SU-DHL-6 (cell line): Measurements from ENCODE around the gene NFIA.

ENCODE experiments used
- H2AFZ ChIP-seq: fragments of 200-600 bp; sonication (generic); 2 replicates; pipeline ENCODE4 v1.6.1; 2014; ENCODE audit warnings: low read depth, mild to moderate bottlenecking, moderate library complexity, mixed read lengths, antibody characterized with exemption, low read length; ENCODE audit not compliant: severe bottlenecking
- H3F3A ChIP-seq: fragments of 200-600 bp; shearing (Covaris generic); 2 replicates; pipeline ENCODE4 v1.6.0; 2016; ENCODE audit warnings: antibody characterized with exemption, mild to moderate bottlenecking; ENCODE audit not compliant: insufficient read depth
- H3K27ac ChIP-seq: fragments of 200-600 bp; sonication (generic); 2 replicates; pipeline ENCODE4 v1.5.1; 2016; ENCODE audit warnings: low read depth, mild to moderate bottlenecking, low read length, moderate library complexity, mixed read lengths
- H3K27me3 ChIP-seq: fragments of 200-600 bp; sonication (generic), shearing (Covaris generic); 2 replicates; pipeline ENCODE4 v1.6.0; 2014; ENCODE audit warnings: mild to moderate bottlenecking, low read length
- H3K36me3 ChIP-seq: fragments of 200-600 bp; sonication (generic); 2 replicates; pipeline ENCODE4 v1.6.1; 2014; ENCODE audit warnings: mild to moderate bottlenecking, low read length, mixed read lengths
- H3K4me2 ChIP-seq: fragments of 300-600, 200-600 bp; shearing (Covaris generic), sonication (generic); 2 replicates; pipeline ENCODE4 v1.6.0; 2014; ENCODE audit warnings: low read length, low read depth, mild to moderate bottlenecking; ENCODE audit not compliant: poor library complexity, severe bottlenecking
- H3K4me3 ChIP-seq: fragments of 200-600 bp; sonication (generic); 2 replicates; pipeline ENCODE4 v1.5.1; 2014; ENCODE audit warnings: antibody characterized with exemption, low read length, mild to moderate bottlenecking, mixed read lengths; ENCODE audit not compliant: insufficient read depth, poor library complexity, severe bottlenecking
- H3K79me2 ChIP-seq: fragments of 200-600 bp; sonication (generic); 2 replicates; pipeline ENCODE4 v1.6.1; 2014; ENCODE audit warnings: mild to moderate bottlenecking, low read length, moderate library complexity; ENCODE audit not compliant: insufficient read depth
- H3K9ac ChIP-seq: fragments of 200-600 bp; sonication (generic); 2 replicates; pipeline ENCODE4 v1.7.0; 2014; ENCODE audit warnings: mild to moderate bottlenecking, low read length
- H3K9me2 ChIP-seq: fragments of 200-600 bp; sonication (generic); replicated peaks from 2 replicates; pipeline ENCODE4 v1.6.1; 2014; ENCODE audit warnings: low read length; ENCODE audit not compliant: insufficient read depth
- H3K9me3 ChIP-seq: fragments of 200-600 bp; sonication (generic); 2 replicates; pipeline ENCODE4 v1.6.1; 2014; ENCODE audit warnings: low read length, mixed read lengths; ENCODE audit not compliant: insufficient read depth
- H4K20me1 ChIP-seq: fragments of 200-600 bp; sonication (generic); 2 replicates; pipeline ENCODE4 v1.6.1; 2014; ENCODE audit warnings: low read depth, mild to moderate bottlenecking, antibody characterized with exemption, low read length, moderate library complexity, mixed read lengths
- EZH2phosphoT487 ChIP-seq: fragments of 200-600 bp; sonication (generic), shearing (Covaris generic); conservative IDR thresholded peaks from 2 replicates; pipeline ENCODE4 v1.6.1; 2018; ENCODE audit warnings: mild to moderate bottlenecking, antibody characterized with exemption, low read length, moderate library complexity, mixed read lengths
- TF ChIP-seq, protein P1 (sequence below): fragments of 200-600 bp; sonication (generic); IDR thresholded peaks from one replicate; pipeline ENCODE4 v1.5.1; 2017; ENCODE audit warnings: antibody characterized with exemption, mild to moderate bottlenecking, low read length, moderate library complexity; ENCODE audit not compliant: insufficient read depth, poor library complexity, severe bottlenecking

Gene NFIA

DNA sequence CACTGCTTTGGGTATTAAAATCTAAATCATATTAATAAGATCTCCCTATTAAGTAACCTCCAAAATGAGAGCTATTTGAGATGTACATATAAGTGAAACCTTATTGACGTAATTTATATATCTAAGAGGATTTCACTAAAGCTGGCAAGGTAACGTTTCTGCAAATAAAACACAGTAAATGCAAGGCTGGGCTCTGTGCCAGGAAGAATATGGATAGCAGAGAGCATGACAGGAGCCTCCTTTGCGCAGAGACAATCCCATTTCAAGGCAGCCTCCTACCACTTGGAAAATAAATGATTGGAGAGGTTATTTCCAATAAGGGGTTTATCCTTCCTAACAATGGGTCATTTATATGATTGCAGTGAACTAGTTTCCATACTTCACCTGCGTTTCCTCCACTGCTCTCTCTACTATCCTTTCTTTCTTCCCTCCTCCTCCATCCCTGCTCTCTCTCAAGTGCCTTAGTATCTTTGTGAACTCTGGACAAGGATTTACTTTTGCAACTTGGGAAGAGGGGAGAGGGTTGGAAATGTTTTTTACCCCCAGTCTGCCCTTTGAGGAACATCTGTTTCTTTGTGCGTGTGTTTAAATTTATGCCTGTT lies 3.0 kb upstream of the NFIA start:
- Histone ChIP-seq H3K36me3 (no peaks in the 10 kb centered on the region), H2AFZ (no peak overlapping the region), H4K20me1 (peaks cover 6% of the 10 kb centered on the region; the same call in 1 of the 2 replicates), H3K9ac (peak overlapping the region; percentile 10; the same call in 1 of the 2 replicates), H3K27ac (no peak overlapping the region), H3K9me3 (no peaks in the 10 kb centered on the region), H3F3A (peaks cover 58% of the 10 kb centered on the region), H3K27me3 (no peaks in the 10 kb centered on the region), H3K9me2 (no peaks in the 10 kb centered on the region), H3K4me3 (no peak overlapping the region), H3K4me2 (peak overlapping the region; percentile 28), H3K79me2 (no peaks in the 10 kb centered on the region; the same call in 1 of the 2 replicates)
- TF ChIP-seq, protein P1, sequence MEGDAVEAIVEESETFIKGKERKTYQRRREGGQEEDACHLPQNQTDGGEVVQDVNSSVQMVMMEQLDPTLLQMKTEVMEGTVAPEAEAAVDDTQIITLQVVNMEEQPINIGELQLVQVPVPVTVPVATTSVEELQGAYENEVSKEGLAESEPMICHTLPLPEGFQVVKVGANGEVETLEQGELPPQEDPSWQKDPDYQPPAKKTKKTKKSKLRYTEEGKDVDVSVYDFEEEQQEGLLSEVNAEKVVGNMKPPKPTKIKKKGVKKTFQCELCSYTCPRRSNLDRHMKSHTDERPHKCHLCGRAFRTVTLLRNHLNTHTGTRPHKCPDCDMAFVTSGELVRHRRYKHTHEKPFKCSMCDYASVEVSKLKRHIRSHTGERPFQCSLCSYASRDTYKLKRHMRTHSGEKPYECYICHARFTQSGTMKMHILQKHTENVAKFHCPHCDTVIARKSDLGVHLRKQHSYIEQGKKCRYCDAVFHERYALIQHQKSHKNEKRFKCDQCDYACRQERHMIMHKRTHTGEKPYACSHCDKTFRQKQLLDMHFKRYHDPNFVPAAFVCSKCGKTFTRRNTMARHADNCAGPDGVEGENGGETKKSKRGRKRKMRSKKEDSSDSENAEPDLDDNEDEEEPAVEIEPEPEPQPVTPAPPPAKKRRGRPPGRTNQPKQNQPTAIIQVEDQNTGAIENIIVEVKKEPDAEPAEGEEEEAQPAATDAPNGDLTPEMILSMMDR: no peak
- no peak for TF ChIP-seq EZH2phosphoT487

DNA sequence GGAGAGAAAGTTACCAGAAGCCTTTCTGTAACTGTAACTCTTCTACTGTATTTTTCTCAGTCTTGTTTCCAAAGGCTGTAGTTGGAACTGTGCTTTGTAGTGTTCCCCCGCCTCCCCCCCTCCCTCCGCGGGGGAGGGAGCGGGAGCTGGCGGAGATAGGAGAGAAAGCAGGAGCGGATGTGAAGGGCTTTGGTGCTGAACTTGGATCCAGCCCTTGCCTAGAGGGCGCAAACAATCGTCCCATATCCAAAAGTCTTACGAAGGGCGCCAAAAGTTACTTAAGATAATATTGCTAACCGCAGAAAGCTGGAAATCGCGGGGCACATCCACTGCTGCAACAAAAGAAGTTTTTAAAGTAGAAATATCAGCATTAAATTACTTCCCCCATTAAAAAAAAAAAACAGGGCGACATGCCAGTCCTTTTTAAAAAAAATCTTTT lies 2.4 kb upstream of the NFIA start:
- H3K79me2 ChIP-seq: no peaks in the 10 kb centered on the region; the same call in 1 of the 2 replicates
- peaks cover 8% of the 10 kb centered on the region; the same call in 1 of the 2 replicates for H4K20me1 ChIP-seq
- H3K9me2 ChIP-seq: no peaks in the 10 kb centered on the region
- peaks cover 58% of the 10 kb centered on the region for H3F3A ChIP-seq
- TF ChIP-seq EZH2phosphoT487: no peak
- TF ChIP-seq, protein P1: no peak
- peak overlapping the region; percentile 28 for H3K4me2 ChIP-seq
- H3K27me3 ChIP-seq: no peaks in the 10 kb centered on the region
- H3K9me3 ChIP-seq: no peaks in the 10 kb centered on the region
- H2AFZ ChIP-seq: no peak overlapping the region
- H3K36me3 ChIP-seq: peaks cover under 1% of the 10 kb centered on the region; the same call in 1 of the 2 replicates
- H3K27ac ChIP-seq: no peak overlapping the region
- no peak overlapping the region for H3K4me3 ChIP-seq
- H3K9ac ChIP-seq: peak overlapping the region; percentile 10; the same call in 1 of the 2 replicates

DNA sequence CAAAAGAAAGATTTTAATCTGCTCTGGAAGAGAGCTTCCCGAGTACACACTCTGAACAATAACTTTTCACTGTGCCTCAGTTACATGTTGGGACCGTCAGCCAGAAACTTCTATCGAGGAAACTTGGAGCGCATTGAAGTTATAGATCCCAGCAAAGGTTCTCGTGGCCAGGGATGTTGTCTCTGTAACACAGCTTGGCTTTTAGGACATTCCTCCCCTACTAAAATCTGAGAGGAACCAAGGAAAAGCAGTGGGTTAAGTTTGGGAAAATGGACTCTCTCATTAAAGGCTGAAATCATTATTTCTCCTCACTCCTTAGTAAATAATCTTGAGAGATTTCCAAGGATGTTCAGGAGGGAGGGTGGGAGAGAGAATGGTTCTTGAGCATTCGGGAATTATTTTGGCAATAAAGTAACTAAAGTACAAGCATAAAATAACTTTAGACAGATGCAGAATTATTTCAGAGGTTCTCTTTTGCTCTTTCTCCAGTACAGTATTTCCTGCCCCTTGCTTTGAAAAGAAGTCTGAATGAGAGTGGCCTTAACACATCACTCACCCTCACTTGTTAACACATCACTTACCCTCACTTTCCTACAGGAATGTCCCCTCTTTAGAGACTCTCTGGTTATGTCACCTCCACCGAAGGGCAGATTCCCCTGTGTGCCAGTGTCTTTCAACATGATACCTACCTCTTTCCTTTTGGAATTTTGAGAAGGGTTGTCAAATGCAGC lies 1.8 kb upstream of the NFIA start:
- peaks cover 15% of the 10 kb centered on the region; the same call in 1 of the 2 replicates for H4K20me1 ChIP-seq
- TF ChIP-seq, protein P1: no peak
- TF ChIP-seq EZH2phosphoT487: no peak
- peak overlapping the region; percentile 73 for H3K4me2 ChIP-seq
- H3K27me3 ChIP-seq: no peaks in the 10 kb centered on the region
- H3K36me3 ChIP-seq: peaks cover 3% of the 10 kb centered on the region; the same call in 1 of the 2 replicates
- no peaks in the 10 kb centered on the region for H3K9me2 ChIP-seq
- H3K4me3 ChIP-seq: no peak overlapping the region
- H3F3A ChIP-seq: peaks cover 60% of the 10 kb centered on the region
- no peak overlapping the region for H2AFZ ChIP-seq
- H3K9me3 ChIP-seq: no peaks in the 10 kb centered on the region
- H3K9ac ChIP-seq: peak overlapping the region; percentile 70
- no peaks in the 10 kb centered on the region; the same call in 1 of the 2 replicates for H3K79me2 ChIP-seq
- no peak overlapping the region for H3K27ac ChIP-seq
